Ishikawa (cell line): ENCODE results near the gene HAP1.

Experiments
- CEBPB ChIP-seq: IDR thresholded peaks from 2 replicates; pipeline ENCODE4 v1.6.1; 2012
- EP300 ChIP-seq: IDR thresholded peaks from 2 replicates; pipeline ENCODE4 v1.6.1; 2012; ENCODE audit warnings: borderline replicate concordance
- FOXM1 ChIP-seq: IDR thresholded peaks from 2 replicates; pipeline ENCODE4 v1.6.1; 2012; ENCODE audit warnings: low read depth, borderline replicate concordance
- NFIC ChIP-seq: IDR thresholded peaks from 2 replicates; pipeline ENCODE4 v1.6.1; 2012
- RAD21 ChIP-seq: IDR thresholded peaks from 2 replicates; pipeline ENCODE4 v1.6.1; 2012; ENCODE audit warnings: low read depth
- REST ChIP-seq: IDR thresholded peaks from 2 replicates; pipeline ENCODE4 v1.6.1; 2012; ENCODE audit warnings: low read depth, mild to moderate bottlenecking
- TAF1 ChIP-seq: IDR thresholded peaks from 2 replicates; pipeline ENCODE4 v1.6.1; 2012; ENCODE audit warnings: low read depth, mild to moderate bottlenecking
- TEAD4 ChIP-seq: IDR thresholded peaks from 2 replicates; pipeline ENCODE4 v1.6.1; 2012
- YY1 ChIP-seq: IDR thresholded peaks from 2 replicates; pipeline ENCODE4 v1.6.1; 2012; ENCODE audit warnings: low read depth
- ZBTB7A ChIP-seq: IDR thresholded peaks from 2 replicates; pipeline ENCODE4 v1.6.1; 2012; ENCODE audit warnings: low read depth
- TF ChIP-seq, protein P1 (sequence below): IDR thresholded peaks from 2 replicates; pipeline ENCODE4 v1.6.1; 2012

GRCh38 chr17:41689497-41690299 is 44.7 kb downstream of the HAP1 start:
- no peak for TF ChIP-seq CEBPB
- no peak for TF ChIP-seq NFIC
- no peak for TF ChIP-seq REST
- TF ChIP-seq ZBTB7A, result no peak
- TF ChIP-seq EP300, result no peak
- no peak for TF ChIP-seq YY1
- no peak for TF ChIP-seq RAD21
- no peak; the same call in 1 of the 2 replicates for TF ChIP-seq TAF1
- TF ChIP-seq TEAD4, result no peak
- TF ChIP-seq, protein P1, sequence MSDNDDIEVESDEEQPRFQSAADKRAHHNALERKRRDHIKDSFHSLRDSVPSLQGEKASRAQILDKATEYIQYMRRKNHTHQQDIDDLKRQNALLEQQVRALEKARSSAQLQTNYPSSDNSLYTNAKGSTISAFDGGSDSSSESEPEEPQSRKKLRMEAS, result peak; percentile 93
- no peak for TF ChIP-seq FOXM1
